ENCODE measurements around the gene TRDMT1.

TRDMT1 gene

DNA sequence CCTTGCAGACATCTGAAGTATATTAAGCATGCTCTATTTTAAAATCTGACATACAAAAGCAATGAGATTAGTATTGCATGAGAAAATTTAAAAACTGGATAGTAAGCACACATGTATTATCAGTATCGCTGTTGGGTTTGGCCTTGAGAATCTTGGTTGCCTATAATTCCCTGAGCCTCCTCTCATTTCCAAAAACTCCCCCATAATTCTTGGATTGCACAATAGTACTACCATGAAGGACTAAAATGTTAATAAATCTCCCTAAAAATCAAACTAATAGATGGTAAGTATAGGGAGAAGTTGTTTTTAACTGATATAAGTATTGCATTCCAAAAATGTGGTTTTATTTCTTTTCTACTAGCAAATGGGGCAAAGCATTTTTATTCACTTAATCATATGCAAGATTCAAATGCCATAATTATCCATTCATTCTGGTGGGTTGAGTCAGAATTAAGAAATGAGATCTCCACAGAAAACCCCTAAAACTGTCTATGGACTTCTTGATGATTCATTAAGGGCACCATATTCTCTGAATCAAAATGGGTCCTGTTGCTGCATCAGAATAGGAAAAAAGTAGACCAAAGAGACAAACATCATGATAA lies 16.3 kb upstream of the TRDMT1 start:
- DNase-seq (ENCODE audit: low spot score) (no peak), ATAC-seq (ENCODE audit: low read depth) (no peak)
- Histone ChIP-seq H3K4me1 (ENCODE audit: insufficient read depth, poor library complexity, severe bottlenecking) (peaks cover 58% of the 10 kb centered on the region), H3K9me3 (ENCODE audit: severe bottlenecking) (no peaks in the 10 kb centered on the region), H3K27ac (ENCODE audit: poor library complexity, severe bottlenecking) (peak overlapping the region; percentile 98), H3K27me3 (ENCODE audit: insufficient read depth, poor library complexity, severe bottlenecking) (no peaks in the 10 kb centered on the region), H3K4me3 (ENCODE audit: severe bottlenecking) (no peak overlapping the region), H3K36me3 (ENCODE audit: low read depth) (no peaks in the 10 kb centered on the region)
- TF ChIP-seq CTCF (IDR thresholded peaks at IDR 0.05; ENCODE audit: poor library complexity, severe bottlenecking) = no peak

GRCh38 chr10:17216901-17217395 lies 15.5 kb upstream of the TRDMT1 start:
- Histone ChIP-seq H3K4me1 (ENCODE audit: insufficient read depth, poor library complexity, severe bottlenecking) (peaks cover 58% of the 10 kb centered on the region), H3K4me3 (ENCODE audit: severe bottlenecking) (no peak overlapping the region), H3K27me3 (ENCODE audit: insufficient read depth, poor library complexity, severe bottlenecking) (no peaks in the 10 kb centered on the region), H3K36me3 (ENCODE audit: low read depth) (no peaks in the 10 kb centered on the region), H3K27ac (ENCODE audit: poor library complexity, severe bottlenecking) (peak overlapping the region; percentile 98), H3K9me3 (ENCODE audit: severe bottlenecking) (no peaks in the 10 kb centered on the region)
- TF ChIP-seq CTCF (IDR thresholded peaks at IDR 0.05; ENCODE audit: poor library complexity, severe bottlenecking) = no peak
- DNase-seq (ENCODE audit: low spot score) (no peak), ATAC-seq (ENCODE audit: low read depth) (no peak)

DNA sequence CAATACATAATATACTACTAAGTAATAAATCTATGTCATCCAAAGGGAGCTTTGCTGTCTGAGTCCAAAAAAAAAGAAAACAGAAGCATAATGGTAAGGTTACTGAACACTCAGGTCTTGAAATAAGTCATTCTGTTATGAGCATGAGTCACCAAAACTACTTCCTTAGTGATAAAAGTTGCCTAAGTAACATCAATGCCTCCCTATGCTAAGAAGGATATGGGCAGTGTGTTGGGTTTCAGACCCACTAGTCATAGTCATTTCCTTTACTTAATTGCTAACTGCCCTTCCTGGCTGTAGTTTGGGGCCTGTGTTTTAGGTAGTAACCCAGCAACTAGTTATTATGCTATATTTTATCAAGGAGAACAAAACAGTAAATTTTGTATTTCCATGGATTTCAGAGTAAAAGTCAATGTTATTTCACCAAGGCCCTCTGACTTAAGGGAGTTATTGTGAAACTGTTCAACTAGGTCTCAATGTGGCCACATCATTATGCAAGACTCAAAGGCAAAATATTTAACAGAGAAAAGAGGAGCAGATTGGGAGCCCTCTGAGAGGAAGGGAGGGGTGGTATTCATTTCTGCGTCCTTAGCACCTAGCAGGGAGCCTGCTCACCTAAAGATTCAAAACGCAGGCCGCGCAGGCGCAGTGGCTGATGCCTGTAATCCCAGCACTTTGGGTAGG lies 14.9 kb upstream of the TRDMT1 start:
- Histone ChIP-seq H3K9me3 (ENCODE audit: severe bottlenecking) (no peaks in the 10 kb centered on the region), H3K4me1 (ENCODE audit: insufficient read depth, poor library complexity, severe bottlenecking) (peaks cover 58% of the 10 kb centered on the region), H3K36me3 (ENCODE audit: low read depth) (no peaks in the 10 kb centered on the region), H3K27ac (ENCODE audit: poor library complexity, severe bottlenecking) (peak overlapping the region; percentile 98), H3K4me3 (ENCODE audit: severe bottlenecking) (no peak overlapping the region), H3K27me3 (ENCODE audit: insufficient read depth, poor library complexity, severe bottlenecking) (no peaks in the 10 kb centered on the region)
- ATAC-seq (ENCODE audit: low read depth) = peak; percentile 86
- no peak for DNase-seq (ENCODE audit: low spot score)
- TF ChIP-seq CTCF (IDR thresholded peaks at IDR 0.05; ENCODE audit: poor library complexity, severe bottlenecking) = no peak

GRCh38 chr10:17215782-17216122 lies 14.3 kb upstream of the TRDMT1 start:
- TF ChIP-seq CTCF (IDR thresholded peaks at IDR 0.05; ENCODE audit: poor library complexity, severe bottlenecking) = no peak
- peak overlapping the region; percentile 98 for H3K27ac ChIP-seq (ENCODE audit: poor library complexity, severe bottlenecking)
- ATAC-seq (ENCODE audit: low read depth) (no peak), DNase-seq (ENCODE audit: low spot score) (no peak)
- no peaks in the 10 kb centered on the region for H3K36me3 ChIP-seq (ENCODE audit: low read depth)
- H3K4me3 ChIP-seq (ENCODE audit: severe bottlenecking) = no peak overlapping the region
- H3K27me3 ChIP-seq (ENCODE audit: insufficient read depth, poor library complexity, severe bottlenecking) = no peaks in the 10 kb centered on the region
- no peaks in the 10 kb centered on the region for H3K9me3 ChIP-seq (ENCODE audit: severe bottlenecking)
- peaks cover 59% of the 10 kb centered on the region for H3K4me1 ChIP-seq (ENCODE audit: insufficient read depth, poor library complexity, severe bottlenecking)
